Left renal pelvis (tissue), 4 donors: Measurements from ENCODE around the gene FOXK1. TPM values are rescaled to one million over a fixed set of nuclear protein-coding genes. Genes with fewer than 3 reads are reported as not detected.
"Not testable (repeated sequence)": the region's sequence is repeated elsewhere in the genome, so short reads cannot be mapped to it uniquely, and the experiment has no call there.

Experiments
- DNase-seq, 4 donors: peaks; one replicate each; pipeline ENCODE4 v3.0.0-alpha.2; 2013; ENCODE audit warnings: low read depth in 4 of 4, low spot score in 3 of 4
- polyA plus RNA-seq, 4 donors: library from polyadenylated mRNA; unstranded; fragments of 120-200 nt; gene quantifications; one replicate each; pipeline ENCODE4 v1.2.1, GENCODE V29; 2013; ENCODE audit not compliant: insufficient read length in 4 of 4

FOXK1 gene
- polyA plus RNA-seq, 4 donors = 12.9 to 17.4 (median 15.2) TPM

GRCh38 chr7:4781366-4782069 lies 99.4 kb downstream of the FOXK1 start:
- DNase-seq = no peak

DNA sequence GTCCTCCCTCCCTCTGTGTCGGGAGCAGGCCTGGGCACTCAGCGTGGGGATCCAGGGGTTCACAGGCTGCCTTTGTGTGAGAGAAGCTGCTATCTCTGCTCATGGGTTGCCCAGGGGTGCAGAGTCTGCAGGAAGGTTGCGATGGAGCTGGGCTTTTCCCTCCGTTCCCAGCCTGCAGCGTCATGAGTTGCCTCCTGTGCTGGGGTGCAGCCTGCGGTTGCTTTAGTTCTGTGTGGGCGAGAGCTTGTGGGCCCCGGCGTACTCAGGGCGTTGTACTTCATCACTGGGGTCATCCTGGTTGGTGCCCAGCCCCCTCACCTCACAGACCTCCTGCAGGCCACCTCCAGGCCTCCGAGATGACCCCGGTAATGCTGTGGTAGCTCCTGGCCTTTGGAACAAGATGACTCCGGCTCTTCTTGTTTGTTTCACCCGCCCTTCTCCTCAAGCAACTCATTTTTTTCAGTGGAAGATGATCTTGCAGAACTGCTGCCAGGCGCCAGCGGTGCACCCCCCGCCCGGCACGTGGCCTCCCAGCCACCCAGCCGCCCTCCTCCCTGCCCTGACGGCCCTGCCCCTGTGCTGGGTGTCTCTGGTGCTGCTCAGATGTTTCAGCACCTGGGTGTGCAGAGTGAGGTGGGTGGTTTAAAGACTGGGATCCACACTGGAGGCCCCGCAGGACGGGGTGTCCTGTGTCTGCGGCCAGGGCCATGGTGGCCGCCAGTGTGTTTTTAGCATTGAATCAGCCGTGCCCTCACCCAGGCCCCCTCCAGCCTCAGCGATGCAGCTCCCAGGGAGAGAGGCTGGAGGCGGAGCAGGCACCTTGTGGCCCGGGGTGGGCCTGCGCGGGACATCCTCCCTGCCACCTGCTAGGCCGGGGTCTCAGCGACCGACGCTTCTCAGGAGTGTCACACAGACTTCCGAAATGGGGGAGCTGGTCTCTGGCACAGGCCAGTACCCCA lies 100.5 kb downstream of the FOXK1 start:
- no peak for DNase-seq

- no peak for DNase-seq
Measured at GRCh38 chr7:4783292-4783652, 101.2 kb downstream of the FOXK1 start.

- no peak for DNase-seq
Measured at GRCh38 chr7:4783762-4784351, 101.8 kb downstream of the FOXK1 start.

GRCh38 chr7:4784799-4785198 lies 102.7 kb downstream of the FOXK1 start:
- DNase-seq = no peak

DNA sequence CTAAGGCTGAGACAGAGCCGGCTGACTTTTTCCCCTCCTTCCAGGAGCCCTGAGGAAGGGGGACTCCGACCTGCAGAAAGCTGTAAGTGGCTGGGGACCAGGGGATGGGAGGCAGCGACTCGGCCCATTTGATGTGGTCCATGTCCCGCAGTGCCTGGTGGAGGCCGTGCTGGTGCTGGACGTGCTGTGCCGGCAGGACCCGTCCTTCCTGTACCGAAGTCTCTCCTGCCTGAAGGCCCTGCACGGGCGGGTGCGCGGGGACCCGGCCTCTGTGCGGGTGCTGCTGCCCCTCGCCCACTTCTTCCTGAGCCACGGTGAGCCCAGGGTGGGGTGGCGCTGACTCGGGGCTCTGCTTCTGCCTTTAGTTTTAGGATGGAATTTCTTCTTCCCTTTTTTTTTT lies 103.3 kb downstream of the FOXK1 start:
- DNase-seq = no peak

DNA sequence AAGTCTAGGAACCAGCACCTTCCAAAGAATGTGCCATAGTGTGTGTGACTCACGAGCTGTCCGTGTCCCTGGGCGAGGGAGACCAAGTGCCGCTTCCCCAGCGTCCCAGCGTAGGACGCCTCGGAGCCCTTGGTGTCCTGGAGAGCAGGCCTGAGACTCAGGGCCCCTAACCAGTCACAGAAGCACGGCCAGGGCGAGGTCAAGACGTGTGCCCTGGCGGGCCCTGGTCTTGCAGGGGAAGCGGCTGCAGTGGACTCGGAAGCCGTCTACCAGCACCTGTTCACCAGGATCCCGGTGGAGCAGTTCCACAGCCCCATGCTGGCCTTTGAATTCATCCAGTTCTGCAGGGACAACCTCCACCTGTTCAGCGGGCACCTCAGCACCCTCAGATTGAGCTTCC lies 103.9 kb downstream of the FOXK1 start:
- no peak for DNase-seq

- no peak for DNase-seq
Measured at GRCh38 chr7:4787541-4787940, 105.4 kb downstream of the FOXK1 start.

DNA sequence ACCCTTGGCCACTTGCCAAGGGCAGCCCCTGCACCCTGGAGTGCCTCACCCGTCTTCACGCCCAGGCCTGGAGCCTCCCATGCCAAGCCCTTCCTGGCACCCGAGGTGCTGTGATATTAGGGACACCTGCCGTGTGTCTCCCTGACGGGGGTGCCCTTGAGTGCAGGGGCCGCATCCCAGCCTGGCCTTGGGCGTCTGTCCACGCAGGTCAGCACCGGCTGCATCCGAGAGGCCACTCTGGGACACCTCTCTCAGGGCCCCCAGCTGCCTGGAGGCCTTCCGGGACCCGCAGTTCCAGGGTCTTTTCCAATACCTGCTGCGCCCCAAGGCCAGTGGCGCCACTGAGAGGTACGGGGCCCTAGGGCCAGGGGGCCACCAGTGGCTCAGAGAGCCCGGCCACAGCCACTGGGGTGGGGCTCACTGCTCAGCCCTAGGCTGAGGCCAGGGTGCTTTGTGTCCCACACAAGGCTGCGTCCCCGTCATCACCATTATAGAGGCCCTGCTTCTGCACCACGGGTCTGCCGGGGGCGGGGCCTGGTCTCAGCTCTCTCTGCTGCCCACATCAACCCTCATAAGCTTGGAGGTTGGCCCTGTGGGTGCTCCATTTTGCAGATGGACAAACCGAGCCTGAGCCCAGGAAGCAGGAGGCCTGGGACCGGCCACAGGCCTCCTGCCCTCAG lies 106.0 kb downstream of the FOXK1 start:
- no peak for DNase-seq

GRCh38 chr7:4788627-4789189 lies 106.6 kb downstream of the FOXK1 start:
- DNase-seq = no peak

DNA sequence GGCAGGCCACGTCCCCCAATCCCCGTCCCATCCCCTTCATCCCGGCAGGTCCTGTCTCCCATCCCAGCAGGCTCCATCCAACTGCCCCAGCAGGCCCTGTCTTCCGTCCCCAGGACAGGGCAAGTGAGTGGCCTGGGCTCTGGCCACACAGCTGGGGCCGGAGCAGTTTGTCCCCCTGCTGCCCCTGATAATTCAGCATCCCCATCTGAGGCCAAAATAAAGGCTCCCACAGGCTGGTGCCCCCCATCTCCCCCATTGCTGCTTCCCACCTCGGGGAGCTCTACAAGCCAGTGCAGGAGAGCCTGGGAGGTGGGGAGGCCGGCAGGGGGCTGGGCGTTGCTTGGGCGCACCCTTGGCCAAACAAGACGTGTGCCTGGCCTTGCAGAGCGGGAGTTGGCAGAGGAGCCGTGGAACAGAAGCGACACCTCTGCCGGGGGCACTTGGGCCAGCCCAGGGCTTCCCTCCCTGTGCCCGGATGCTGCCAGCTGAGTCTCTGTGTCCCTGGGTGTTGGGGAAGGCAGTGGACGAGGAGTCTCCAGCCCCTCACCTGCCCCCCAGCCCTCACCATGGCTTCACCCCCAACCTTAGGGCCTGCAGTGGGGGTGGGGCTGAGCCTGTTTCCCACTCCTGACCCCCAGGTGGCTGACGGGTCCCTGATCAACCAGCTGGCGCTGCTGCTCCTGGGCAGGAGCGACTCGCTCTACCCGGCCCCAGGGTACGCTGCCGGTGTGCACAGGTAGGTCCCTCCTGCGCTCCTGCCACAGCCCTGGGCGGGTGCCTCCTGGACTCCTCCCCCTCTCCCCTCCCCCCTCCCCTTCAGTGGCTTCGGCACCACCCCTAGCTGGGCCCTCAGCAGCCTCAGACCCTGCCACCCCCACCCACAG lies 107.3 kb downstream of the FOXK1 start:
- DNase-seq = no peak

DNA sequence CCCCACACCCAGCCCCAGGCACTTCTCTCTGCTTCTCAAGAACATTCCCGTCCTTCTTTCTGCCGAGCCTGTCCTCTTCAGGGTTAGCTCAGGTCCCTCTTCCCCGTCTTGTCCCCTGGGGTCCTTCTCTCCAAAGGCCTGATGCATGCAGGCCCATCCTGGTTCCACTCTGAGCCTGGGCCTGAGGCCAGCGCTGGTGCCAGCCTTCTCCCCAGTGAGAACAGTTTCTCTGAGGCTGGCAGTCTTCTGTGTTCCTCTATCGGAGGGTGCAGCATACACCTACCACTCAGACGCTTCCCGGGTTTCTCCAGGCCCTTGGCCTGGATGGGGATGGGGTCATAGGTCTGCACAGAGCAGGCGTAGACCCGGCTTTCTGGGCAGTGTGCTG lies 108.0 kb downstream of the FOXK1 start:
- no peak for DNase-seq

- DNase-seq = no peak
Measured at GRCh38 chr7:4790516-4790991, 108.5 kb downstream of the FOXK1 start.

DNA sequence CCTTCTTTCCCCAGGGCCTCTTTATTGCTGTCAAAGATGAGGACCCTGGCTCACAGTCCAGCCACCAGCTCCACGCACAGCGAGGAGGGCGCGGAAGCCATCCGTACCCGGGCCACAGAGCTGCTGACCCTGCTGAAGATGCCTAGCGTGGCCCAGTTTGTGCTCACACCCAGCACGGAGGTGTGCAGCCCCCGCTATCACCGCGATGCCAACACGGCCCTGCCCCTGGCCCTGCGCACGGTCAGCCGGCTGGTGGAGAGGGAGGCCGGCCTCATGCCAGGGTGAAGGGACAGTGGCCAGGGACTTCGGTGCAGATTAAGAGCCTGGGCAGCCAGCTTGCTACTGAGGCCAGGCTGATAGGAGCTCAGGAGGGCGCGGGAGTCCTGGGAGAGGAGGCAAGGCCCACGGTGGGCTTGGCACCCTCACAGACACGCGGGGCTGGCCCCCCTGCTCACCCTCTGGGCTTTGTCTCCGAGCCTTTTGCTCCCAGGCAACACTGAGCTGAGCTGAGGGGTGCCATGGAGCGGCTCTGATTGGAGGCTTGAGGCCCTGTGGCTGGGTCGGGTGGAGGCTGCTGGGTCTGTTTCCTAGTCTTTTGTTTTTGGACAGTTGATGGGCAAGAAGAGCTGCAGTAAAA lies 109.1 kb downstream of the FOXK1 start:
- DNase-seq = no peak

DNA sequence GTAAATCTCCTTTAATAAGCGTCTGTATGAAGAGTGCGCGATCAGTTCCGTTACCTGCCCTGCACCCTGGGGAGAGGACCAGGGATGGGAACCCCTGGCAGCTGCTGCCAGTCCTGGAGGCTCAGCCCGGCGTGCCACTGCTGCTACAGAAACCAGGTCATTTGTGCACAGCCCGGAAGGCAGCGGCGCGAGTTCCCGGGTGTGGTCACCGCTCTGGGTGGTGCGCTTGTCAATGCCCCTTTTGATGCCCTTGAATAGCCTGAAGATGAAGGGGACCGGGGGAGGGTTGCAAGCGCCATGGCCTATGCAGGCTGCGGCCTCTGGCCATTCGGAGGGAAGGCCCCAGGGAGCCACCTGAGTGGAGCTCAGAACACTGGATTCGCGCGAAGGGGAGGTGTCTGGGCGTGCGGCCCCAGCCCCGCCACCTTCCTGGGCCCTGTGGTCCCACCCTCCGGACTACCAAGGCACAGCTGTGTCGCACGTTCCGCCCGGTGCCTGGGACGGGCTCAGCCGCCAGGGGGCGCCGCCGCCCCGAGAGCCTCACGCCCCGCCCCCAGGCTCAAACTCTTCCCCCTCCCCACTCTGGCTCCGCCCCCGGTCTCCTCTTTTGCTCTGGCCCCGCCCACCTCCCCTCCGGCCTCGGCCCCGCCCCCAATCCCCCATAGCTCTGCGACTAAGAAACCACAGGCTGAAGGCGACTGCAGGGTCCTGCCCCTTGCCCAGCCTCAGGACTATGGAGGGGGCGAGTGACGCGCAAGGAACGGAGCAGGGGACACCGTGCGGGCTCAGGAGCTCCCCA lies 109.8 kb downstream of the FOXK1 start:
- peak in 2 of 4 donors; percentile 59 to 69 for DNase-seq

DNA sequence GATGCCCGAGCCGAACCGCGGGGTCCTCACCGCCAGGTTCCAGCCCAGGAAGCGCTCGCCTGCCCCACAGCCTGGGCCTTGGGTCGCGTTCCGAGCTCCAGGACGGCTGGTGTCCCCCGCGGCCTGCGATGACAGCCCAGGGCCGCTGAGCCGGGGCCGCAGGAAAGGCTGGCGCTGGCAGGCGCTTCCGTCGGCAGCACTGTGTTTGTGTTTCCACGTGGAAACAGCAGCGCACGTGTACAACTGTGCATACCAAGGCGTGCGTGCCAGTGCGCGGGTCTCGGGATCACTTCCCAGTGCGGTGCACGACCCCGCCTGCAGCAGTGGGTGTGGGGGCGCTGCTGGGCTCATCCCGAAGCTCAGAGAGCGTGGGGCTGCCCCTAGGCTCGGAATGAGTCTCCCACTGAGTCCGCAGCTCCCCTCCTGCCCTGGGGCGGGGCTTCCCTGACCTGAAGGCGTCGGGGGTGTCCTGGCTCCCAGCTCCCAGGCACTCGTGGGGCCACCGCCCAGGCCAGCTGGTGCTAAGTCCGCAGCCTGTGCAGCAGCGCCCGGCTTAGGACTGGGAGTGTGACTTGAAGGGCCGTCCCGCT lies 110.5 kb downstream of the FOXK1 start:
- no peak for DNase-seq

DNA sequence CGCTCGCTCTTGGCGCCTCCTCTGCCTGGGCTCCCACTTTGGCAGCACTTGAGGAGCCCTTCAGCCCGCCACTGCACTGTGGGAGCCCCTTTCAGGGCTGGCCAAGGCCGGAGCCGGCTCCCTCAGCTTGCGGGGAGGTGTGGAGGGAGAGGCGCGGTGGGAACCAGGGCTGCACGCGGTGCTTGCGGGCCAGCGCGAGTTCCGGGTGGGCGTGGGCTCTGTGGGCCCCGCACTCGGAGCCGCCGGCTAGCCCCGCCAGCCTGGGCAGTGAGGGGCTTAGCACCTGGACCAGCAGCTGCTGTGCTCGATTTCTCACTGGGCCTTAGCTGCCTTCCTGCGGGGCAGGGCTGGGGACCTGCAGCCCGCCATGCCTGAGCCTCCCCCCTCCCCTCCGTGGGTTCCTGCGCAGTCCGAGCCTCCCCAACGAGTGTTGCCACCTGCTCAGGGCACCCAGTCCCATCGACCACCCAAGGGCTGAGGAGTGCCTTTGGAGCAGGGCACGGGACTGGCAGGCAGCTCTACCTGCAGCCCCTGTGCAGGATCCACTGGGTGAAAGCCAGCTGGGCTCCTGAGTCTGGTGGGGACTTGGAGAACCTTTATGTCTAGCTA lies 111.4 kb downstream of the FOXK1 start:
- not testable (repeated sequence) for DNase-seq
